Measurements from ENCODE around the gene STOM.

The STOM gene

DNA sequence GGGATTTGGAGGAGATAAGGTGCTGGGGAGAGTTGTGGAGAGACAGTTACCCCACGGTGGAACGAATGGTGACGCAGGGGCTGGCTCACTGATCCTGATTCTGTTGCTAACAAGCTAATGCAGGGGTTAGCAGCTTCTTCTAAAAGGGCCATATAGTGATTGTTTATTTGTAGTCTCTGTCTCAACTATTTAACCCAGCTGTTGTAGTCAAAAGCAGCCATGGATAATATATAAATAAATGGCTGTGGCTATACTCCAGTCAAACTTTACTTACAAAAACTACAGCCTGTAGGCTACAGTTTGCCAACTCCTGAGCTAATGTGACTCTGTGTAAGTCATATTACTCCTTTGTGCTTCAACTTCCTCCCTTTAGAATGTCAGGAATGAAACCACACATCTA, 21.8 kb downstream of the STOM start:
- DNase-seq (ENCODE audit: low spot score) = no peak

DNA sequence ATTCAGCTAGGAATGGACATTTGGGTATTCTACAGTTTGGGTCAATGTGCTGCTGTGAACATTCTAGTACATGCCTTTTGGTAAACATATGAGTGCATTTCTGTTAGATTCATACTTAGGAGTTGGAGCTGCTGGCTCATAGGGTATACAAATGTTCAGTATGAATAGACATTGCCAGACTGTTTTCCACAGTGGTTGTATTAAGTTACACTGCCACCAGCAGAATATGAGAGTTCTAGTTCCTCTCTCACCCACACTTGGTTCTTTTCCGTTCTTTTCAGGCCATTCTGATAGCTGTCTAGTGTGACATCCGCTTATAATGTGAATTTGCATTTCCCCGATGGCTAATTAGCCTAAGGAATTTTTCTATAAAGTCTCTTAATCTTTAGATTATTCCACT, 25.0 kb downstream of the STOM start:
- DNase-seq (ENCODE audit: low spot score) = no peak

DNA sequence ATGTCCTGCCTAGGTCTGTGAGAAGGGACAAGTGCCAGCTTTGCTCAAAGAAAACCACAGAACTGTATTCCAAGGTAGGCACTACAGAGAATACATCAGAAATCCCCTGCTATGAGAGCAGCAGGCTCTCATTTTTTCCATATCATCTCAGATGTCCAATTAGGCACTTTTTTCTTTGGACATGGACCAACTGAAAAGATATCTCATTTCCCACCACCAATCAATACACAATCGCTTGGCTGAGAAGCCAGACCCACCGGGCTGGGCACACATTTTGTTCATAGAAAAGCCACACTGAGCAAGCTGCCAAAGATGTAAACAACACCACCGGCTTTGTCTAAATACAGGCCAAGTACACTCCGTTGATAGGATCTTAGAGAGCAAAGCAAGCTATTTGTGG, 25.9 kb downstream of the STOM start:
- no peak for DNase-seq (ENCODE audit: low spot score)

DNA sequence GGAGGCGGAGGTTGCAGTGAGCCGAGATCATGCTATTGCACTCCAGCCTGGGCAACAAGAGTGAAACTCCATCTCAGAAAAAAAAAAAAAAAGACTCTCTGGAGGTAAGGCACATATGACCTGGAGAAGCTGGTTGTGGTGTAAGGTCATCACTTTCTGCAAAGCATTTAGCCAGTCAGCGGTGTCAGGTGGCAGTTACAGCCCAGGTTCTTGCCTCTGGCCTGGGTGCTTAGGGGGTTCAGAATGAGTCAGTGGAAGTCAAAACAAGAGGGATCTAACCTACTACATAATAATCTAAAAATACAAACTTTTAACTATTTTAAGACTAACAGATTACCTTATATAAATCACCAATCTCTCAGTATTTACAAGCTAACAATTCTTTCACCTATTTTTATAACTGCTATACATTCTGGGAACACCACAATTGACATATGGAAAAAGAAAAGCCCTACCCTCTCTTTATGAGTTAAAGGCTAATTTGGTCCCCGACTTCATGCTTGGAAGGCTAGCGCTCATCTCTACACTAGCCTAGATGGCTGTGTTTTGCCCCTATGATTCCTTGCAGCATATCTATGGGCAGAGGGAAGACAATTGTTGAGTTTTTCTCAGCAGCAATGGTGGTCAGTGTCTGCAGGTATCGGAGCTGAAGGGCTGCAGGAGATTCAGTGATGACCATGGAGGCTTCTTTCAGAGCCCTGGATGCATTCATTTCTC, 29.2 kb downstream of the STOM start:
- no peak for DNase-seq (ENCODE audit: low spot score)

DNA sequence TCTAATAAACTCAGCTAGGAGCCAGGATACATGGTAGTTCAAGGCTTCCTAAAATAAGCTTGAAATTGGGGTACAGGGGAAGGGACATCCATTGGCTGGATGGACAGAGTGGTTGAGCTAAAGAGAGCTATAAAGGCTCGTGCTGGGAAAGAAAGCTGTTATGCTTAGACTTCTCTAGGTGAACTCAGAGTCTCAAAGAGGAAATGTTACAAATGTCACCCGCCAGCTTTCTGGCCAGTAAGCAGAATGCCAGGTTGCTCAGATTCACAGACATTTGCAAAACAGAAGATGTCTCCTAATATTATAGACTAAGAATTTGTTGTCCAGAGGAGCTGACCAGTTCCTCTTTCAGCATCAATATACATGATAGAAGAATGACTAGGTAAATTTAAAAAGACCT, 30.6 kb downstream of the STOM start:
- DNase-seq (ENCODE audit: low spot score) = no peak

DNA sequence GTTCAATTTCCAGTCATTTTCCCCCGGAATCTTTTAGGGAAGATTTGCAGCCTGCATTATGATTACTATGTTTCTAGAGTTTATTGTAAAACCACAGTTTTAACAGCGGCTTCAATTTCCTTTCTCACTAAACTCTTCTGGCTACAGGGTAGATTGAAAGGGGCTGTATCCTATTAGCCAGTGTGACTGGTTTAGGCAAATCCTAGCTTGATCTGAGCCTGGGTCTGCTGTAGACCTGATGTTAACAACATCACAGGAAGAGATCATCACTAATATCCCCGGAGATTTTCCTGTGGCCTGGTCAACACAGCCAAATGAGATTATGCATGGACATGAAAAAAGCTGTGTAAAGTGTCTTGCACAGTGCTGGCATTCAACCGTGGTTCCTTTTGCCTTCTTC, 33.4 kb downstream of the STOM start:
- no peak for DNase-seq (ENCODE audit: low spot score)

DNA sequence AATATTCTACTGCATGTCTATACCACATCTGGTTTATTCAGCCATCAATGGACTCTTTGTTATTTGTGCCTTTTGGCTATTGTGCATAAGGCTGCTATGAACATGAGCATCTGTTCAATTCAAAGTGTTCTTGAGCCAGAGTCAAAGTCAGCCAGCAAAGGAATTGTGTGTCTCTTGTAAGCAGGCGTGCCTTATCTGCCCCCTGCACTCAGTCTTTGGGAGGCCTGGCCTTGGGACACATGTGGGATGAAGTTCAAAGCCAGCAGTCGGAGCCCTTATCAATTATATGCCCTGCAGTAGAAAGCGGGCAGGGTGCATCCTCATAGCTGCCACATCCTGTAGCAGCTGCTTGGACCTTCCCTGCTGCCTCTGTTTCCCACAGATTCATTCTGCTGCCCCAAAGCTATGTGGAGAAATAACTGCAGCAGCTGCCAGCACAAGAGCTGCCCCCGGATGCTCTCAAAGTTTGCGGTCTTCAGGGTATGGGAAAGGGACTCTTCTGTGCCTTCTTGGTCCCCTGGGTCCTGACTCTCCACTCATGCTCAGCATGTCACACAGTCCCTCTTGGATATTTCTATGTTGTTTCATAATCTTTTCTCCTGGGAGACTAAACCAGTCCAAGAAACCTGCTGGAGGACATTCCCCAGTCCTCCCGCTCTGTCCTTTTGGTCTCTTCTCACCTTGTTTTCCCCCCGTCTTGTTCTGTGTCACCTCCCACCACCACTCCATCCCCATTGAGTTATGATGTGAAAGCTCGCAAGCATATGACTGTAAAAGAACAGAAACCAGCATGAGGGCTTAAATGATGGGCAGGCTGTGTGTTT, 35.9 kb downstream of the STOM start:
- DNase-seq (ENCODE audit: low spot score) = no peak

DNA sequence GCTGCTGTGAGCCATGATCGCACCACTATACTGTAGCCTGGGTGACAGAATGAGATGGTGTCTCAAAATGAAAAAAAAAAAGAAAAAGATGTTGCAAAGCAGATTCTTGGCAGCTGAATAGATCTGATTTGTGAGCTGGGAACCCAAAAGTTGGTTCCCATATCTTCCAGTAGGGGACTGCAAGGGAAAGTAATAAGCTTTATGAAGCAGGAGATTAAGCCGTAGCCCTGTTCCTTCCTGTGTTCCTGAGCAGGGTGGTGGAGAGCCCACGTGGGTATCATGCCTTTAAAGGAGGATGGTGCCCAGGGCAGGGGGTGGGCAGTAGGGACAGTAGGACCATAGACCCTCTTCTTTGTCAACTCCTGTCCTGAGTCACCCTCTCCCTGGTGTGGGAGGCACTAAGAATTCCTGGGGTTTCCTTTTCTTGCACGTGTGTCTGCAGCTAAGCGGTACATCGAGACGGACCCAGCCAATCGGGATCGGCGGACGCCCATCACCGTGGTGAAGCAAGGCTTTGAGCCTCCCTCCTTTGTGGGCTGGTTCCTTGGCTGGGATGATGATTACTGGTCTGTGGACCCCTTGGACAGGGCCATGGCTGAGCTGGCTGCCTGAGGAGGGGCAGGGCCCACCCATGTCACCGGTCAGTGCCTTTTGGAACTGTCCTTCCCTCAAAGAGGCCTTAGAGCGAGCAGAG, 37.9 kb downstream of the STOM start:
- no peak for DNase-seq (ENCODE audit: low spot score)

DNA sequence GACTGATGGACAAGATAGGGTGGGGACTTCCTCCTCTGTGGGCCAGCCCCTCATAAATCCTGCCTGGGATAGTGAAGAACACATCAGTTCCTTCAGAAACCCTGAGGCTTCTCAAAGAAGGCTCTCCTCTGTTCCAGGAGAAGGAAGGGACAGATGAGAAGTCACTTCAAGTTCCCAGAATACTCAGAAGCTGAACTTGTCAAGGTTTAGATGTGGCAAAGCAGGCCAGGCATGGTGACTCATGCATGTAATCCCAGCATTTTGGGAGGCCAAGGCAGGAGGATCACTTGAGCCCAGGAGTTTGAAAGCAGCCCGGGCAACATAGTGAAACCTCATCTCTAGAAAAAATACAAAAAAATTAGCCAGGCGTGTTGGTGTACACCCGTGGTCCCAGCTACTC, 38.5 kb downstream of the STOM start:
- DNase-seq (ENCODE audit: low spot score) = no peak

DNA sequence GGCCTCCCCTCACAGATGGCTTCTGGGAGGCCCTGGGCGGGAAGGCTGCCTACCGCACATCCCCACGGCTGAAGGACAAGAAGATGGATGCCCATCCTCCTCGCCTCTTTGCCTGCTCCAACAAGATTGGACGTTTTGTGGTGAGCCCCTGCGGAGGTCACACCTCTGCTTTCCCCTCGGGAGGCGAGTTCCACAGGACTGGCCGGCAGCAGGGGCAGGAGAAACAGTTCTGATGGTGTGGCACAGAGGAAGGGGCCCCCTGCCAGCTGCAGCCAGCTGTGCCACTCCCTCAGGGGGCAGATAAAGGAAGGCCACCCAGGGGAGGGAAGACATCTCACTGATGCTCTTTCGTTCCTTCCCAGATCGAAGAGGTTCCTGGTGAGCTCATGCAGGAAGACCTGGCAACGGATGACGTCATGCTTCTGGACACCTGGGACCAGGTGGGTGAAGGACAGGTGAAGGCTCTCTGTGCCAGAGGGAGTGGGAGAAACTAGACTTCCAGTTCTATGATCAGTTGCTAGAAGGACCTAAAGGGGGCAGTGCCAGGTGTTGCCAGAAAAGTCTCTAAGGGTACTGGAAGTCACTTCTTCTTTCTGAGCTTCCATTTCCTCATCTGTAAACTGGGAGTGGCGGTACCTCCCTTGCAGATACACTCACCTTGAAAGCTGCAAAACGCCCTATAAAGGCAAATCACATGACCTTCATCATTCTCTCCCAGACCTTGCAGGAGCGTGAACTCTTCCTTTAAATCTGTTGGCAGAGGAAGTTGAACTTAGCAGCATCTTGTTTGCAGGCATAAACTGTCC, 41.0 kb downstream of the STOM start:
- no peak for DNase-seq (ENCODE audit: low spot score)

DNA sequence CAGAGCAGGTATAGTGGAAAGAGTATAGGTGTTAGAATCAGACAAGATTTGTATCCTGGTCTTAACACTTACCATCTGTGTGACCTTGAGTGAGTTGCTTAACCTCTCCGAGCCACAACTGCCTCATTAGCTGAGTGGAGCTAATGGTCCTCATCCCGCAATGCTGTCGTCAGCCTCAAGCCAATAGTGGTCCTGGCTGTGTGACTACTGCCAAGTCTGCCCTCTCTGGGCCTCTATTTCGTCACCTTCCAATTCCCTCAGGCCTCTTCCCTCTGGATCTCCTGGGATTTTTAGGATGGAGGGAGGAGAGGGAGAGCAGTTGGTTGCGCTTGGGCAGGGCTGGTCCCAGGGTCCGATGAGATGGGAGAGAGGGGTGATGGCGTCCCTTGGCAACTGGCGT, 41.6 kb downstream of the STOM start:
- DNase-seq (ENCODE audit: low spot score) = no peak

DNA sequence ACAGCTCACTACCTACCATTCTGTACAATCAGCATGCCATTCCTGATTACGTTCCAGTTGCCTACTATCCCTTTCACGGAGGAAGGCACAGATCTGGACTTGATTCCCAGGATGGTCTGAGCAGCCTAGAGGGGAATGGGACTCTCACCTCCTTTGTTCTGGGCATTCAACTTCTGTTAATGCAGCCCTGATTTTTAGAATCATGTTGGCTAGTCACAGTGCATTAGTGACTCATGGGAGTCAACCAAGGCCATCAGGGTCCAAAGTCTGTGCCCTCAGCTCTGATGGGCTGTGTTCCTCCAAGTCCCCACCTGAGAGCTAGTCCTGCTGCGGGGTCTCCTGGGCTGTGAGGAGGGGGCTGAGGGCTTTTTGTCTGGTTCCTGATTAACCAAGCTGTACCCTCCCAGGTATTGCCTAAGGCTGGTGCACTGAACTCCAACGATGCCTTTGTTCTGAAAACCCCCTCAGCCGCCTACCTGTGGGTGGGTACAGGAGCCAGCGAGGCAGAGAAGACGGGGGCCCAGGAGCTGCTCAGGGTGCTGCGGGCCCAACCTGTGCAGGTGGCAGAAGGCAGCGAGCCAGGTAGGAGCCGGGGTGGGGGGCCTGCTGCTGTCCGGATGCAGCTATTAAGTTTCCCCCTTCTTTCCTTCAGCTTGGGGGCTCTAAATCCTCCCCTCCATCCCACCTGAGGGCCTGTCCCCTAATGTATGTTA, 43.0 kb downstream of the STOM start:
- DNase-seq (ENCODE audit: low spot score) = peak; percentile 36

DNA sequence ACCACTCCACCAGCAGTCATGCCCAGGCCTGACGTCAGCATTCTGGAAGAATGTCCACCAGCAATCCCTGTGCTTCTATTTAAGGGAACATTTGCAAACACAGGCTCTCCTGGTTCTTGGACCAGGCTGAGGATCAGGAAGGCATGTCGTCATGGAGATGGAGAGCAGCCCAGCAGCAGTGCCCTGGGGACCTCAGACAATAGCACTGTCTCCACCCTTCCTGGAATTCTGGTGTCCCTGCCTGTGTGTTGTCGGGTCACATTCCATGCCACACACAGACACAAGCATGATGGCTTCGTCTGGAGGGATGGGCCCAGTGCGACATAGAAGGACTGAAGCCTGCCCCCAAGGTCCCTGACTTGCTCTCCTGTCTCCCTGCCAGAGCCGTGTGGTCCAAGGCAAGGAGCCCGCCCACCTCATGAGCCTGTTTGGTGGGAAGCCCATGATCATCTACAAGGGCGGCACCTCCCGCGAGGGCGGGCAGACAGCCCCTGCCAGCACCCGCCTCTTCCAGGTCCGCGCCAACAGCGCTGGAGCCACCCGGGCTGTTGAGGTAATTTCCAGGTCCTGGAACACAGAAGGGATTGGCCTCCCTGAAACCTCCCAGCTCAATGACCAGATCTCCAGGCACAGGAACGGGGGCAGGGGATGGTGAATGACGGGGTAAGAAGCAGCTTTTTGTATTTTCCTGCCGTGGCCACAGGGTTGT, 43.8 kb downstream of the STOM start:
- DNase-seq (ENCODE audit: low spot score) = peak; percentile 79

DNA sequence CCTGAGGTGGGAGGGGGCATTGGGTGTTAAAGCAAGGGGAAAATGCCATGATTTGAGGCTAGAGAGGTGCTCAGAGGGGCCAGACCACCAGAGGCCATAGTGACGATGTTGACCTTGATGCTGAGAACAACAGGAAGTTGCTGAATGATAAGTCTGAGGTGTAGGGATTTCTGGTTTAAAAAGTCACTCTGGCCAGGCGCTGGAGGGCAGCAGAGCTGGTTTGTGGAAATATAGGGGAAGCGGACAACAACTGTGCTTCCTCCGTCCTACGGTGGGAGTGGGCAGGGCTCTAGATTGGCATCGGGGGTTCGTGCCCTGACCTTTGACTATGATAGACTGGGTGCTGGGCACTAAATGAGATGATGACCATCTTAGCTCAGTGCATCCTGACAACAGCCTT, 44.7 kb downstream of the STOM start:
- DNase-seq (ENCODE audit: low spot score) = no peak

DNA sequence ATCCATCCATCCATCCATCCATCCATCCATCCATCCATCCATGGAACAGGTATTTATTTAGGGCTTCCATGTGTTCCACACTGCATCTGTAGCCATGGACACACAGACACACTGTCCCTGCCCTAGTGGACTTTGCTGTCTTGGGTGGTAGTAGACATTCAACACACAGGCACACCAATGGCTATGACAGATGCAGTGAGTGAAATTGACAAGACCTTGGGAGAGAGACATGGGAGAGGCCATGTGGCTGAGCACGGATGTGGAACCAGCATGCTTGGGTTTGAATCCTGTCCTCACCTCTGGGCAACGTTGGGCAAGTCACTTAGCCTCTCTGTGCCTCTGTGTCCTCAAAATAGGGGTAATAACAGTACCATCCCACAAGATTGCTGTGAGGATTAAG, 45.3 kb downstream of the STOM start:
- peak; percentile 48 for DNase-seq (ENCODE audit: low spot score)

DNA sequence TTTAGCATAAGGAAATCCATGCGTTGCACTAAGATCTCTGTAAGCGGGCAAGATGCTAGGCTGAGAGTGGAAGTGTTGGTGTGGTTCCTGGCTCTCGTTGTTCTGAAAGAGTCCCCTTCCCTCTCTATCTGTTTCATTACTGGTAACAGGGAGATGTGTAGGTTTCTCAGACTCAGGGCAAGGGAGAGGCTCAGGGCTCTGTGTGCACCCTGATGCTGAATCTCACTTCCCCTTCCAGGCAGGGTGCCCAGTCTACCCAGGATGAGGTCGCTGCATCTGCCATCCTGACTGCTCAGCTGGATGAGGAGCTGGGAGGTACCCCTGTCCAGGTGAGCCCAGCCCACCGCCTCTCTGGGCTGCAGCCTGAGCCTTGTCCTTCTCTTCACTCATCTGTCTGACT, 45.7 kb downstream of the STOM start:
- DNase-seq (ENCODE audit: low spot score) = no peak

DNA sequence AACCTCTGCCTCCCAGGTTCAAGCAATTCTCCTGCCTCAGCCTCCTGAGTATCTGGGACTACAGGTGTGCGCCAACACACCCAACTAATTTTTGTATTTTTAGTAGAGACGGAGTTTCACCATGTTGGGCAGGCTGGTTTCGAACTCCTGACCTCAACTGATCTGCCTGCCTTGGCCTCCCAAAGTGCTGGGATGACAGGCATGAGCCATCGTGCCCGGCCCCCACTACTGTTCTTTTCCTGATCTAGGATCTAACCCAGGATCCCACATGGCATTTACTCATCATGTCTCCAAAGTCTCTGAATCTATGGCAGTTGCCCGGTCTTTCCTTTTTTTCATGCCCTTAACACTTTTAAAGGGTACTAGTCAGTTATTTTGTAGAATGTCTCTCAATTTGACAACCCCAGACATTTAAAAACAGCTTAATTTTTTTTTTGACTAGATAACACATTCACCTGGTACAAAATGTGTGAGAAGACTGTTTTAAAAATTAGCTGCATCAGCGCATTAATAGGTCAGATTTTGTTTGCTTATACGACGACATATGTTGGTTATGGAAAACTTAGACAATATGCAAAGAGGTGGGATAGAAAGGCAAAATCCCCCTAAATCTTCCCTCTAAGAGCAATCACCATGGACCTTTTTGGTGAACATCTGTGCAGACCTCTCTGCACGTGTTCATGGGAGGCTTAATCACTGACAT, 46.5 kb downstream of the STOM start:
- DNase-seq (ENCODE audit: low spot score) = no peak

DNA sequence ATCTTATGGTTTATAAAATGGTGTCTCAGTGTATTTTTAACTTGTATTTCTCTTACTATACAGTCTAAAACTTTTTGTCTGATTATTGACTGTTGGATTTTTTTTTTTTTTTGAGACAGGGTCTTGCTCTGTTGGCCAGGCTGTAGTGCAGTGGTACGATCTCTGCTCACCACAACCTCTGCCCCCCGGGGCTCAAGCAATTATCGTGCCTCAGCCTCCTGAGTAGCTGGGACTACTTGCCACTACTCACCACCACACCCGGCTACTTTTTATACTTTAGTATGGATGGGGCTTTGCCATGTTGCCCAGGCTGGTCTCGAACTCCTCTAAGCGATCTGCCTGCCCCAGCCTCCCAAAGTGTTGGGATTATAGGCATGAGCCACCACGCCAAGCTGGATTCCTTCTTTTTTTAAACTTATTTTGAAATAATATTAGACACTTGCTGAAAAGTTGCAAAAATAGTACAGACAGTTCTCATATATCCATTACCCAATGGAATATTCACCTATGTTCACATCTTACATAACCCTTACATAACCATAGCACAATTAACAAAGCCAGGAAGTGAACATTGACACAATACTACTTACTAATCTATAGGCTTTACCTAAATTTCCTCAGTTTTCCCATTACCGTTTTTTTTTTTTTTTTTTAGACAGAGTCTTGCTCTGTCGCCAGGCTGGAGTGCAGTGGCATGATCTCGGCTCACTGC, 47.2 kb downstream of the STOM start:
- DNase-seq (ENCODE audit: low spot score) = peak; percentile 20

DNA sequence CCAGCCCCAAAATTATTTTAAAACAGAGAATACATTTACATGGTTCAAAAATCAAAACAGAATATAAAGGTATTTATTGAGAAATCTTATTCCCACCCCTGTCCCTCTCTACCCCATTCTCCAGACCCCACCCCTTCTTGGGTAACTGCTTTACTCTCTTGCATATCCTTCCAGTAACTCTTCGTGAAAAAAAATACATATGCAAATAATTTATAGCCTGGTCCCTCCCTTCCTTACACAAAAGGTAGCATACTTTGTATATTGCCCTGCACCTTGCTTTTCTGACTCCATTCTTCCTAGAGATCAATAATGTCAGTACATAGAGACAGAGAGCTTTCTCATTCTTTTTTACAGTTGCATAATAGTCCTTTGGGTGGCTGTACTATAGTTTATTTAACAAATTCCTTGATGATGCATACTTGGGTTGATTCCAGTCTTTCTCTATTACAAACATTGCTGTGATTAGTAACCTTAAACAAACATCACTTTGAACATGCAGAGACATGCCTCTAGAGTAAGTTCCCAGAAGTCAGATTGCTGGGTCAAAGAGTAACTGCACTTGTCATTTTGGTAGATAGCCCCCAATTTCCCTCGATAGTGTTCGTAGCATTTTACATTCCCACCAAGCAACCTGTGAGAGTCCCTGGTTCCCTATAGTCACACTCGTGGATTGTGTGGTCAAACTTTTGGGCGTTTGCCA, 47.9 kb downstream of the STOM start:
- no peak for DNase-seq (ENCODE audit: low spot score)
